Activated CD4-positive, alpha-beta T cell treated with anti-CD3 and anti-CD28 coated beads for 36 hours (primary cell): ENCODE data around the gene BYSL. TPM values are rescaled to one million over a fixed set of nuclear protein-coding genes. Genes with fewer than 3 reads are reported as not detected.
"Not testable (repeated sequence)": the region's sequence is repeated elsewhere in the genome, so short reads cannot be mapped to it uniquely, and the experiment has no call there.

Source experiments
- ATAC-seq: fragments of 200-7000 bp; cut with Tn5 transposase; one replicate; pipeline ENCODE4 v1.10.0; 2021; ENCODE audit warnings: mild to moderate bottlenecking, moderate library complexity
- CTCF ChIA-PET: fragments of 350-600 bp; sonication (Branson Sonifier 250); formaldehyde crosslinking; loops from one replicate; lab custom pipeline; 2021; ENCODE audit warnings: antibody characterized with exemption; lab: Charles Lee
- POLR2A ChIA-PET: fragments of 350-600 bp; sonication (Branson Sonifier 250); formaldehyde crosslinking; loops from one replicate; lab custom pipeline; 2021; ENCODE audit warnings: antibody characterized with exemption, inconsistent platforms; lab: Charles Lee
- DNase-seq: peaks from one replicate; pipeline ENCODE4 v3.0.0-alpha.2; 2020
- H3K27ac Mint-ChIP-seq: one replicate; pipeline ENCODE4 v1.8.0; 2021; ENCODE audit warnings: mixed read lengths
- H3K27me3 Mint-ChIP-seq: one replicate; pipeline ENCODE4 v1.8.0; 2021; ENCODE audit warnings: mixed read lengths
- H3K36me3 Mint-ChIP-seq: one replicate; pipeline ENCODE4 v1.8.0; 2021; ENCODE audit warnings: low read depth, mixed read lengths
- H3K4me1 Mint-ChIP-seq: one replicate; pipeline ENCODE4 v1.8.0; 2021; ENCODE audit warnings: mixed read lengths
- H3K4me3 Mint-ChIP-seq: one replicate; pipeline ENCODE4 v1.8.0; 2021; ENCODE audit warnings: mild to moderate bottlenecking, moderate library complexity, mixed read lengths
- H3K9me3 Mint-ChIP-seq: one replicate; pipeline ENCODE4 v1.8.0; 2021; ENCODE audit warnings: low read depth, mixed read lengths
- intact Hi-C, 2 experiments: fragments of 100-400 bp; cut with DNase I in 1 of 2; cut with micrococcal nuclease in 1 of 2; formaldehyde crosslinking; loops; one replicate each; pipeline versions ENCODE4 v1.14.2 to v1.15.1; 2022 to 2024; cut with DNase I, micrococcal nuclease
- total RNA-seq, 2 experiments: library from RNA; stranded (reverse); gene quantifications; one replicate each; pipeline ENCODE4 v1.2.3, GENCODE V29; 2021

The BYSL gene
- total RNA-seq, 2 experiments from 2014 or later: 51.6 to 56.0 TPM

DNA sequence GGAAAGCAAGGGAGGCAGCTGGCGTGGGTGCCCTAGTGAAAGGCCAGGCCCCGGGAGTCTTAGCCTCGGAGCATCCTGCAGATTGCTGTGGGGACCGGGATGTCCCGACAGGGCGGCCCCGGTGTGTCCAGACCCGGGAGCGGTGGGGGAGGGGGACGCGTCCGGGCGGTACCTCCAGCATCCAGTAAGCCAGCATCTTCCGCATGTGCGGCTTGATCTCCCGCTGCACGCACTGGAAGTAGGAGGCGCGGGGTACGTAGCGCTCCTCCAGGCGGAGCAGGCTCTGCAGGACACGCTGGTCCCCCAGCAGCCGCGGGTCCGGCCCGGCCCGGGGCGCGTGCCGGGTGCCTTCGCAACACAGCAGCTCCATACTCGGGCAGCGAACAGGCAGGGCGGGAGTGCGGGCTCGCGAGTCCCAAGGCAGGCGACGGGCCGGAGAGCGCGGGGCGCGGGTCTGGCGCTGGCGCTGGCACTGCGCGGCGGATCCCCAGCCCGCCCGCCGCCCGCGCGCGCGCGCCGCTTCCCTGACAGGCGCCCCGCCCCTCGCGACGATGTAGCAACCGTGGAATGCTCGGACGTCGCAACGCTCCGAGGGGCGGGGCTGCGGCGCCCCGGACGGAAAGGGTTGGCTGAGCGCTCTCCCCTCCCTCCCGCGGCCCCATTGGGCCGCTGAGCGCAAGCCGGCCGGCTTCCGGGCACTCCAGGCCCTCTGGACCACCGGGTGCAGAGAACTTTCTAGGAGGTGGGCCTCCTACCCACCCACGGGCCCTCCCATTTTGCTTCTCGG, 20.2 kb downstream of the BYSL start, which contains the start of gene CCND3:
Gene CCND3, minus strand, starts transcription at position 529 of the 787 bp plus-strand sequence. Its CDS starts 159 bp downstream, at position 370.
- intact Hi-C loops: loop anchor here (1.0 to 5.0 kb wide), 11 partner anchors 17 to 869 kb away; partner anchors contain the start of genes BYSL (in 1 of the 2), MED20 (in 1 of the 2), NFYA (in 1 of the 2) and OARD1 (in 1 of the 2)
- CTCF ChIA-PET: interaction anchor here (0.8 to 14.0 kb wide), 9 partner anchors 13 to 157 kb away, joined by 3 to 355 read pairs (median 5); partner anchors contain the start of genes BYSL, MED20 and TAF8
- peaks cover 63% of the 10 kb centered on the region for H3K4me1 Mint-ChIP-seq
- peak within 1 kb of the TSS; percentile 100 for H3K4me3 Mint-ChIP-seq
- DNase-seq (peak; percentile 96), ATAC-seq (peak; percentile 79)
- peak within 1 kb of the TSS; percentile 96 for H3K27ac Mint-ChIP-seq
- peaks cover 49% of the 10 kb centered on the region for H3K36me3 Mint-ChIP-seq
- H3K27me3 Mint-ChIP-seq: no peaks in the 10 kb centered on the region
- POLR2A ChIA-PET: interaction anchor here (0.7 to 1.4 kb wide), 6 partner anchors 20 to 103 kb away, joined by 3 to 6 read pairs (median 3); partner anchors contain the start of genes BYSL and MED20
- no peaks in the 10 kb centered on the region for H3K9me3 Mint-ChIP-seq

DNA sequence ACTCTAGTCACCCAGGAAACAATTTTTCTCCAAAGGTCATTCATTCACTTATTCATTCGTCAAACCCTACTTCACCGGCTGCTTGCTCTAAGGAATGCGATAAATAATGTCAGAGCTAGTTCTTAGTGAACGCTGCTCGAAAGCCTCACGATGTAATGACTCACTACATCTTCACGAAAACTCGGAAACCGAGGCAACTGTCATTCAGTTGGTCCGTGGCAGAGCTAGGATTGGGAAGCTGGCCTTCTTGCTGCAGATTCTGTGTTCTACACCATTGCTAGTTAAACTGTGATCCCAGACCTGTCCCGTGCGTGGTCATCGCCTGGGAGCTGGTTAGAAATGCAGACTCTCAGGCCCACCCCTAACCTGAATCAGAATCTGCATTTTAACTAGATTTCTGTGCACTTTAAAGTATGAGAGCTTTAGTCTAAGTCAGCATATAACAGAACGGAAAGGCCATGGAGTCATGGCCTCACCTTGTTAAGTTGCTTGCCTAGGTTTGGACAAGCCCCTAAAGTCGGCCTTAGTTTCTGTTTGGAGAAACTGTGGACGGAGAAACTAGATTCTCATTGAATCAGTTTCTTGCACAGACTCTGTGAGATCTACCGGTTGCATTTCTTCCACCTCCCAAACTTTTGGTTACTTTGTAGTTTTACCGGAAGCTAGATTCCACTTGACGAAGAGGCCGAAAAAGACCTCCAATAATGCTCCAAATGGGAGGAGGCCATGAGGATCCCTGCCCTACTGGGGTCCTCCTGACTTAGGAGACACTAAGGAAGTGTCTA, 21.0 kb downstream of the BYSL start:
- Mint-ChIP-seq H3K27me3 (no peaks in the 10 kb centered on the region), H3K36me3 (peaks cover 43% of the 10 kb centered on the region), H3K9me3 (no peaks in the 10 kb centered on the region), H3K27ac (peak overlapping the region; percentile 92), H3K4me1 (peaks cover 58% of the 10 kb centered on the region), H3K4me3 (peak overlapping the region; percentile 100)
- ATAC-seq (peak; percentile 52), DNase-seq (peak; percentile 72)
- intact Hi-C loops: loop anchor here (1.0 to 5.0 kb wide), 4 partner anchors 16 to 870 kb away; partner anchors contain the start of genes NFYA (in 1 of the 2), OARD1 (in 1 of the 2) and TBCC (in 1 of the 2)
- ChIA-PET POLR2A (interaction anchor here (0.6 to 1.4 kb wide), 8 partner anchors 16 to 103 kb away, joined by 3 to 6 read pairs (median 3); partner anchors contain the start of genes BYSL and MED20), CTCF (interaction anchor here (0.6 to 14.0 kb wide), 18 partner anchors 13 to 272 kb away, joined by 3 to 355 read pairs (median 4); partner anchors contain the start of genes BYSL, MED20 and TAF8)

DNA sequence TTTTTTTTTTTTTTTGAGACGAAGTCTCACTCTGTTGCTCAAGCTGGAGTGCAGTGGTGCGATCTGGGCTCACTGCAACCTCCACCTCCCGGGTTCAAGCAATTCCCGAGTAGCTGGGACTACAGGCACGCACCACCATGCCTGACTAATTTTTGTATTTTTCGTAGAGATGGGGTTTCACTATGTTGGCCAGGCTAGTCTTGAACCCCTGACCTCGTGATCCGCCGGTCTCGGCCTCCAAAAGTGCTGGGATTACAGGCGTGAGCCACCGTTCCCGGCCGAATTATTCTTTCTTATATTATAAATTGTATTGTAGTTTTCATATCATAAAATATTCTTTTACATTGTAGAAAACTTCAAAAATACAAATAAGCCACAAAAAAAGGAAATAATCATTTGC, 21.6 kb downstream of the BYSL start:
- CTCF ChIA-PET: interaction anchor here (0.6 to 14.0 kb wide), 15 partner anchors 12 to 272 kb away, joined by 3 to 355 read pairs (median 4); partner anchors contain the start of genes MED20 and TAF8
- ATAC-seq, DNase-seq, H3K9me3 Mint-ChIP-seq, H3K27me3 Mint-ChIP-seq: not testable (repeated sequence)
- POLR2A ChIA-PET: interaction anchor here (0.9 to 1.2 kb wide), 3 partner anchors 82 to 99 kb away, joined by 3 to 6 read pairs (median 3); no protein-coding TSS in a partner anchor
- Mint-ChIP-seq H3K36me3 (peaks cover 41% of the 10 kb centered on the region), H3K4me1 (peaks cover 58% of the 10 kb centered on the region), H3K27ac (peak overlapping the region; percentile 92), H3K4me3 (peak overlapping the region; percentile 100)
- intact Hi-C loops: loop anchor here (1.0 to 5.0 kb wide), 4 partner anchors 15 to 871 kb away; partner anchors contain the start of genes NFYA (in 1 of the 2), OARD1 (in 1 of the 2) and TBCC (in 1 of the 2)

DNA sequence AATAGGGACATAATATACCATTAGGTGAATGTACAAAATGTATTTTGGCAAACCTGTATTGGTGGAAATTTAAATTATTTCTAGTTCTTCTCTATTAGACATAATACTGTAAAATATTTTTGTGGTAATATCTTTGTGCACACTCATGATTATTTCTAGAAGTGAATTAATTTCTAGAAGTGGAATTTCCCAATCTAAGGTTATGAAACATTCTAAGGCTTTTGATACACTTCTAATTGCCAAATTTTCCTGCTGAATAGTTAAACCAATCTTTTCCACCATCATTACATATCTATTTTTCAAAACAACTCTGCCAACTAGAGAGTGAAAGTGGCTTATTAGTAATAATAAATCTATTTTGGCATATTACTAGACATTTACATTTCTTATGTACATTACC, 22.2 kb downstream of the BYSL start:
- POLR2A ChIA-PET: interaction anchor here (0.8 to 1.3 kb wide), 3 partner anchors 12 to 96 kb away, joined by 4 to 8 read pairs (median 4); no protein-coding TSS in a partner anchor
- peaks cover 55% of the 10 kb centered on the region for H3K4me1 Mint-ChIP-seq
- DNase-seq: no peak
- H3K27me3 Mint-ChIP-seq: no peaks in the 10 kb centered on the region
- CTCF ChIA-PET: interaction anchor here (0.8 to 14.0 kb wide), 7 partner anchors 12 to 156 kb away, joined by 3 to 355 read pairs (median 4); partner anchors contain the start of genes MED20, TAF8 and TOMM6
- intact Hi-C loops: loop anchor here (5.0 kb wide), 3 partner anchors 79 to 871 kb away; partner anchors contain the start of genes NFYA (in 1 of the 2), OARD1 (in 1 of the 2) and TBCC (in 1 of the 2)
- ATAC-seq: no peak
- no peaks in the 10 kb centered on the region for H3K9me3 Mint-ChIP-seq
- H3K36me3 Mint-ChIP-seq: peaks cover 35% of the 10 kb centered on the region
- H3K4me3 Mint-ChIP-seq: no peak overlapping the region
- H3K27ac Mint-ChIP-seq: peak overlapping the region; percentile 68

DNA sequence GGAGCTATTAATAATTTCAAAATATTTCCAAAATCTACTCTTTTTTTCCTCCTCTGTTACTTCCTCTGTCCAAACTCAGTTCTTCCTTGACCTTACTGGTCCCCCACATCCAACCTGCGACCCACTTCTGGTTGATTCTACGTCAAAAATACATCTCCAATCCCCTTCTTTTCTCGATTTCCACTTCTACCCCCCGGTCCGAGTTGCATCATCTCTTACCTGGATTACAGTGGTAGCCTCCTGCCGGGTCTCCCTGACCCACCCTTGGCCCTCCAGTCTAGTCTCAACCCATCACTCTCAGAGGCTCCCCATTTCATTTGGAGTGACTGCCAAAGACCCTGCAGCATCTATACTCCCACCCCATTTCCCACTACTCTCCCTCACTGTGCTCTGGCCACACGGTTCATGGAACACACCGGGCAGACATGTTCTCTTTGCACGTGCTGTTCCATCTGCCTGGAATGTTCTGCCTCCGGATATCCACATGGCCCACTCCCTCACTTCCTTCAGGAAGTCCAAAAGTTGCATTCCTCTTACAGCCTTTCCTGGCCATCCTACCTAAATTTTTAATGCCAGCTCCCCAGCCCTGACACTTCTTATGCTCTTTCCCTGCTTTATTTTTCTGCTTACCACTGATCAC, 26.4 kb downstream of the BYSL start:
- ChIA-PET POLR2A (no interaction called here), CTCF (interaction anchor here (0.6 to 1.4 kb wide), 3 partner anchors 17 to 1028 kb away, joined by 3 to 4 read pairs (median 4); partner anchors contain the start of genes BYSL and MED20)
- Mint-ChIP-seq H3K27me3 (no peaks in the 10 kb centered on the region), H3K36me3 (peaks cover 9% of the 10 kb centered on the region), H3K4me3 (no peak overlapping the region), H3K9me3 (no peaks in the 10 kb centered on the region), H3K27ac (peak overlapping the region; percentile 66), H3K4me1 (peaks cover 58% of the 10 kb centered on the region)
- DNase-seq: no peak
- no peak for ATAC-seq
- intact Hi-C loops: no loop called here

DNA sequence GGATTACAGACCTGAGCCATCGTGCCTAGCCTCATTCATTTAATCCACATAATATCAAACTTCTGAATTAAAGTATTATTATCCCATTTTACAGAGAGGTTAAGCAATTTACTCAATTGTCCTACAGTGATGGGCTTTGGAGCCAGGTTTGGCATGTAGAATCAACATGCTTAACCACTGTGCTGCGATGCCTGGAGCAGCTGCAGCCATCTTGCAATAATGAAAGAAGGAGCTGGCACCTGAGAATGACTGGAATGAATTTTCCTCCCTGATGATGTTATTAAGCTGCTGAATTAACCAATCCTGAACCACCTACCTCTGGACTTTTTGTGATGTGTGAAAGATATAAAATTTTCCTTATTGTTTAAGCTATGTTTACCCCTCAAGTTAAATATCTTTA, 33.4 kb downstream of the BYSL start:
- no peak overlapping the region for H3K4me3 Mint-ChIP-seq
- H3K9me3 Mint-ChIP-seq: peaks cover 4% of the 10 kb centered on the region
- H3K27ac Mint-ChIP-seq: peak overlapping the region; percentile 86
- no peak for DNase-seq
- ChIA-PET CTCF (interaction anchor here (0.6 to 1.2 kb wide), 6 partner anchors 11 to 89 kb away, joined by 3 to 5 read pairs (median 3); partner anchors contain the start of gene CCND3), POLR2A (interaction anchor here (1.5 kb wide), 1 partner anchor 11 kb away, joined by 4 read pairs; no protein-coding TSS in a partner anchor)
- peaks cover 66% of the 10 kb centered on the region for H3K4me1 Mint-ChIP-seq
- H3K27me3 Mint-ChIP-seq: no peaks in the 10 kb centered on the region
- no peak for ATAC-seq
- intact Hi-C loops: no loop called here
- peaks cover 29% of the 10 kb centered on the region for H3K36me3 Mint-ChIP-seq

DNA sequence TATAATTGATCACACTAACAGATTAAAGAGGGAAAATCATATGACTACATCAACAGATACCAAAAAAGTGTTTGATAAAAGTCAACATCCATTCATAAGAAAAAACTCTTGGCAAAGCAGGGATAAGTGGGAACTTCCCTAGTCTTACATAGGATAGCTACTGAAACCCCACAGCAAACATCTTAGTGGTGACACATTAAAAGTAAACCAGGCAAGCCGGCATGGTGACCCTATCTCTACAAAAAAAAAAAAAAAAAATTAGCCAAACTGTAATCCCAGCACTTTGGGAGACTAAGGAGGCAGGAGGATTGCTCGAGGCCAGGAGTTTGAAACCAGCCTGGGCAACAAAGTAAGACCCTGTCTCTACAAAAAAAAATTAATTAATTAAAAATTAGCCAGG, 34.1 kb downstream of the BYSL start:
- H3K27ac Mint-ChIP-seq: peak overlapping the region; percentile 86
- POLR2A ChIA-PET: interaction anchor here (1.5 kb wide), 1 partner anchor 12 kb away, joined by 4 read pairs; no protein-coding TSS in a partner anchor

DNA sequence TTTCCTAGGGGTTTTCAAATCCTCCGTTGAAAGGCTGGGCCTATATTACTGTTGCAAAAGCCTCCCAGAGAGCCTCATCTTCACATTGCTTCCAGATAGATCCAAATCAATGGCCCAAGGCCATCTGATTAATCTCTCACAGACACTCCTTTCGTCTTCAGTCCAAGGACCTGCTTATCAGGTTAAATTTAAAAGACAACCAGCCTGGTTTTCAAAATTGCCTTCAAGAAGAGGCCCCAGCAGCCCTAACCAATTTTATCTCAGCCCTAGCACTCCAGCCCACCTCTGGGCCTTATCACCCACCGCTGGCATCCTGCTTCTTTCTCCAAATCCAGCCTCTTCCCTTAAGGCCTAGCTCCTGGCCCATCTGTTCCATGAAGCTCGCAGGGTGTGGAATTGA, 35.8 kb downstream of the BYSL start:
- H3K27me3 Mint-ChIP-seq: no peaks in the 10 kb centered on the region
- H3K9me3 Mint-ChIP-seq: peaks cover 5% of the 10 kb centered on the region
- intact Hi-C loops: no loop called here
- peak overlapping the region; percentile 97 for H3K27ac Mint-ChIP-seq
- no peak for DNase-seq
- peaks cover 79% of the 10 kb centered on the region for H3K4me1 Mint-ChIP-seq
- H3K36me3 Mint-ChIP-seq: peaks cover 45% of the 10 kb centered on the region
- POLR2A ChIA-PET: no interaction called here
- CTCF ChIA-PET: interaction anchor here (1.3 kb wide), 1 partner anchor 77 kb away, joined by 5 read pairs; no protein-coding TSS in a partner anchor
- no peak overlapping the region for H3K4me3 Mint-ChIP-seq
- no peak for ATAC-seq

More for the DNA sequence above, 34.1 kb downstream of the BYSL start:
- Mint-ChIP-seq H3K27me3 (no peaks in the 10 kb centered on the region), H3K4me3 (no peak overlapping the region), H3K4me1 (peaks cover 69% of the 10 kb centered on the region), H3K36me3 (peaks cover 35% of the 10 kb centered on the region), H3K9me3 (peaks cover 4% of the 10 kb centered on the region)
- CTCF ChIA-PET: interaction anchor here (0.7 to 1.2 kb wide), 5 partner anchors 12 to 88 kb away, joined by 3 to 5 read pairs (median 3); partner anchors contain the start of gene CCND3
- intact Hi-C loops: no loop called here
- ATAC-seq: no peak
- DNase-seq: no peak

DNA sequence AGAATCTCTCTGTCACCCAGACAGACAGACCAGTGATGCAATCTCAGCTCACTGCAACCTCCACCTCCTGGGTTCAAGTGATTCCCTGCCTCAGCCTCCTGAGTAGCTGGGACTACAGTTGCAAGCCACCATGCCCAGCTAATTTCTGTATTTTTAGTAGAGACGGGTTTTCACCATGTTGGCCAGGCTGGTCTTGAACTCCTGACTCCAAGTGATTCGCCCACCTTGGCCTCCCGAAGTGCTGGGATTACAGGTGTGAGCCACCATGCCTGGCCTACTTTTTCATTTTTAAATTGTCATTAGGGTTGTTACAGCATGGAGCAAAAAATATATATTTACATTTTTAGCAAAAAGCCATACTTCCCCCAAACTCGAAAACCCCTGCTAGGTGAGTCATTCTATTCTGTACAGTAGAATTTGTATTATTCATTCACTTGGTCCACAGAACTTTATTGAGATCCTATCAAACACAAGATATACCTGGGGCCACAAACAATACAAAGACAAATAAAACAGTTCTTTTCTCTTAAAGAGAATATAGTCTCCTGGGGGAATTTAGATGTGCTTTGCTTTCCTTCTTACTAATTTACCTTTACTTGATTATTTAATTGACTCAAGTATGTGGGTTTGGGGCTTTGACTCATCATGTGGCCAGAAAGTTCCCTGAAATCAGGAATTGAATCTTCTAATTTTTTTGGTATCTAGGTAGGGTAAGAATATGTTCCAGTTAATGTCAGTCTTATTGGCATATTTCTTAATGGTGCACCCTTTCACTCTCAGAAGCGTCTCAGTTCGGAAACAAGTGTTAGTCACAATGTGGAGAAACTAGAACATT, 36.9 kb downstream of the BYSL start:
- ChIA-PET CTCF (interaction anchor here (0.7 to 1.7 kb wide), 3 partner anchors 18 to 255 kb away, joined by 4 to 5 read pairs (median 5); no protein-coding TSS in a partner anchor), POLR2A (interaction anchor here (0.7 kb wide), 1 partner anchor 85 kb away, joined by 6 read pairs; no protein-coding TSS in a partner anchor)
- peak overlapping the region; percentile 97 for H3K27ac Mint-ChIP-seq
- peak overlapping the region; percentile 32 for H3K4me3 Mint-ChIP-seq
- ATAC-seq (peak; percentile 87), DNase-seq (peak; percentile 71)
- intact Hi-C loops: loop anchor here (1.0 to 2.0 kb wide), 6 partner anchors 12 to 81 kb away; no protein-coding TSS in a partner anchor
- peaks cover 48% of the 10 kb centered on the region for H3K36me3 Mint-ChIP-seq
- peaks cover 83% of the 10 kb centered on the region for H3K4me1 Mint-ChIP-seq
- no peaks in the 10 kb centered on the region for H3K27me3 Mint-ChIP-seq
- peaks cover 8% of the 10 kb centered on the region for H3K9me3 Mint-ChIP-seq
